Left lung (tissue), 10 donors: ENCODE results near the gene EIF4G3. TPM values are rescaled to one million over a fixed set of nuclear protein-coding genes. Genes with fewer than 3 reads are reported as not detected.

ENCODE experiments used
- ATAC-seq: fragments of 200-7000 bp; cut with Tn5 transposase; one replicate; pipeline ENCODE4 v1.9.1; 2020; ENCODE audit warnings: moderate library complexity
- DNase-seq, 4 donors: peaks; one replicate each; pipeline ENCODE4 v3.0.0-alpha.2; 2013 to 2020
- H3K27ac ChIP-seq, 2 donors: fragments of 200-600 bp; sonication (generic) in 1 of 2; one replicate each; pipeline versions ENCODE4 v1.5.0 to v1.8.0; 2020 to 2021
- H3K27me3 ChIP-seq, 2 donors: fragments of 200-600 bp; sonication (generic) in 1 of 2; one replicate each; pipeline versions ENCODE4 v1.5.0 to v1.8.0; 2020 to 2021
- H3K36me3 ChIP-seq, 2 donors: fragments of 200-600 bp; sonication (generic) in 1 of 2; one replicate each; pipeline versions ENCODE4 v1.5.0 to v1.8.0; 2020 to 2021
- H3K4me1 ChIP-seq, 2 donors: fragments of 200-600 bp; one replicate each; pipeline ENCODE4 v1.8.0; 2021
- H3K4me3 ChIP-seq, 2 donors: fragments of 200-600 bp; sonication (generic) in 1 of 2; one replicate each; pipeline versions ENCODE4 v1.5.0 to v1.8.0; 2020 to 2021; ENCODE audit warnings: mild to moderate bottlenecking in 1 of 2
- H3K9me3 ChIP-seq, 2 donors: fragments of 200-600 bp; sonication (generic) in 1 of 2; one replicate each; pipeline versions ENCODE4 v1.5.0 to v1.8.0; 2020 to 2021
- CTCF ChIP-seq, 2 donors: fragments of 200-600 bp; sonication (generic) in 1 of 2; IDR thresholded peaks; one replicate each; pipeline versions ENCODE4 v1.5.0 to v1.8.0; 2021; ENCODE audit warnings: antibody characterized with exemption in 2 of 2
- intact Hi-C, 2 donors: fragments of 100-400 bp; cut with DNase I; formaldehyde crosslinking; loops; one replicate each; pipeline versions ENCODE4 v1.11.2 to v1.14.2; 2022
- polyA plus RNA-seq, 6 donors: library from polyadenylated mRNA; unstranded; fragments of 120-200 nt; gene quantifications; one replicate each; pipeline ENCODE4 v1.2.1, GENCODE V29; 2013; ENCODE audit not compliant: insufficient read length in 6 of 6
- total RNA-seq, 2 donors: library from RNA; stranded (reverse); fragmentation: NEBNext Ultra II Directional; extraction: Animal tissue kit (Norgen Biotek cat#: 25700); gene quantifications; one replicate each; pipeline ENCODE4 v1.2.1, GENCODE V29; 2021
- donor health status: DM: no; HTN: yes; CAD: no.
- donor health status: DM: no; HTN: no; CAD: no.

The EIF4G3 gene
- total and polyA plus RNA-seq, 8 donors = 54.6 to 67.9 (median 61.7) TPM

- ATAC-seq (no peak), DNase-seq (no peak)
- no peaks in the 10 kb centered on the region for H3K27me3 ChIP-seq
- no peak overlapping the region for H3K4me3 ChIP-seq
- TF ChIP-seq CTCF (IDR thresholded peaks at IDR 0.05) = no peak
- H3K36me3 ChIP-seq = peaks cover 0 to 40% of the 10 kb centered on the region in 2 donors
- no peaks in the 10 kb centered on the region for H3K9me3 ChIP-seq
- intact Hi-C loops = no loop called here
- H3K27ac ChIP-seq = no peak overlapping the region
- no peaks in the 10 kb centered on the region for H3K4me1 ChIP-seq
Observed at GRCh38 chr1:20975668-20976067, 201.0 kb downstream of the EIF4G3 start.

- Histone ChIP-seq H3K4me1 (no peaks in the 10 kb centered on the region), H3K4me3 (no peak overlapping the region), H3K36me3 (peaks cover 0 to 39% of the 10 kb centered on the region in 2 donors), H3K9me3 (no peaks in the 10 kb centered on the region), H3K27me3 (no peaks in the 10 kb centered on the region), H3K27ac (no peak overlapping the region)
- TF ChIP-seq CTCF (IDR thresholded peaks at IDR 0.05) = no peak
- no peak for DNase-seq
- intact Hi-C loops = no loop called here
- no peak for ATAC-seq
Observed at GRCh38 chr1:20974951-20975350, 201.7 kb downstream of the EIF4G3 start.

DNA sequence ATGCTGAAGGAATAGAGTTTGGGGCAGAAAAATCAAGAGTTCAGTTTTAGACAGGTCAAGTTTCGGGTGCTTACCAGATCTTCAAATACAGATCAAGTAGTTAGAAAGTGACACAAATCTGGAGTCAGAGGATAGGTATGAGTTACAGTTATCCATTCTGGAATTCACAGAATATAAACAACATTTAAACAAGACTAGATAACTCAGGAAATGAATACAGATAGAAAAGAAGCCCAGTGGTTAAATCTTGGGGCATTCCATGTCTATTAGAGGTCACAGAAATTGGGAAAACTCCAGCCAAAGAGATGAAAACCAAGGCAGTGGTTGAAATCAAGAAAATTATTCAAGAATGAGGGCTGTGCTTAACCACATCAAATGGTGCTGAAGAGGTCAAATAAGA, 202.6 kb downstream of the EIF4G3 start:
- intact Hi-C loops = no loop called here
- Histone ChIP-seq H3K36me3 (peaks cover 0 to 39% of the 10 kb centered on the region in 2 donors), H3K4me1 (no peaks in the 10 kb centered on the region), H3K4me3 (no peak overlapping the region), H3K9me3 (no peaks in the 10 kb centered on the region), H3K27ac (no peak overlapping the region), H3K27me3 (no peaks in the 10 kb centered on the region)
- DNase-seq (no peak), ATAC-seq (no peak)
- TF ChIP-seq CTCF (IDR thresholded peaks at IDR 0.05) = no peak

DNA sequence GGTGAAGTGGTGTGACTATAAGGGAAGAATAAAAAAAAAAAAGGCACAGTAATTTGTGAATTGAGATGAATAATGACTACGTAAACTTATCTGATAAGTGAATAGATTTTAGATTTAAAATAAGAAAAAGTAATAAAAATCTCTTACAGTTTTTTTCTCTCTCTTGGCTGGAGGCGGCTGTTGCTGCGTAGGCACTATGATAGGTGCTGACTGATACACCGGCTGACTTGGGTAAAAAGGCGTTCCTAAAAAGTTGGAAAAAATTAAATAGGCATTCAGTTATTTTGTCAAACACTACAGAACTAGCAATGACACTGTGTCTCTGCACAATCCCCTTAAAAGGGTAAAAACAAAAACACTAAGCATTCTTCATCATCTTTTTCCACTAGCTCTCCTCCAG, 203.8 kb downstream of the EIF4G3 start:
- H3K27ac ChIP-seq = no peak overlapping the region
- no peaks in the 10 kb centered on the region for H3K4me1 ChIP-seq
- H3K4me3 ChIP-seq = no peak overlapping the region
- DNase-seq (no peak), ATAC-seq (no peak)
- peaks cover 0 to 46% of the 10 kb centered on the region in 2 donors for H3K36me3 ChIP-seq
- no peak for TF ChIP-seq CTCF (IDR thresholded peaks at IDR 0.05)
- no peaks in the 10 kb centered on the region for H3K9me3 ChIP-seq
- H3K27me3 ChIP-seq = no peaks in the 10 kb centered on the region
- intact Hi-C loops = no loop called here

- ATAC-seq (peak; percentile 54), DNase-seq (no peak)
- no peaks in the 10 kb centered on the region for H3K27me3 ChIP-seq
- peaks cover 0 to 25% of the 10 kb centered on the region in 2 donors for H3K4me1 ChIP-seq
- H3K27ac ChIP-seq = peak overlapping the region in 1 of 2 donors; percentile 81
- no peak overlapping the region for H3K4me3 ChIP-seq
- intact Hi-C loops = no loop called here
- H3K9me3 ChIP-seq = no peaks in the 10 kb centered on the region
- H3K36me3 ChIP-seq = peaks cover 0 to 23% of the 10 kb centered on the region in 2 donors
- TF ChIP-seq CTCF (IDR thresholded peaks at IDR 0.05) = no peak
Observed at GRCh38 chr1:20964540-20965484, 211.9 kb downstream of the EIF4G3 start.
